GM19438 (cell line): ENCODE data around the gene NMRK2.
"Not testable (repeated sequence)": the region's sequence is repeated elsewhere in the genome, so short reads cannot be mapped to it uniquely, and the experiment has no call there.

ENCODE experiments used
- ATAC-seq: cut with Tn5 transposase; IDR thresholded peaks from one replicate; pipeline ENCODE4 v1.9.1; 2021; ENCODE audit warnings: low read depth; ENCODE audit not compliant: unreplicated experiment

NMRK2 gene

GRCh38 chr19:3932931-3933810 is at the start of gene NMRK2:
Gene NMRK2, plus strand, starts transcription at chr19:3933069. Its CDS starts 603 bp downstream, at chr19:3933672.
- no peak for ATAC-seq

DNA sequence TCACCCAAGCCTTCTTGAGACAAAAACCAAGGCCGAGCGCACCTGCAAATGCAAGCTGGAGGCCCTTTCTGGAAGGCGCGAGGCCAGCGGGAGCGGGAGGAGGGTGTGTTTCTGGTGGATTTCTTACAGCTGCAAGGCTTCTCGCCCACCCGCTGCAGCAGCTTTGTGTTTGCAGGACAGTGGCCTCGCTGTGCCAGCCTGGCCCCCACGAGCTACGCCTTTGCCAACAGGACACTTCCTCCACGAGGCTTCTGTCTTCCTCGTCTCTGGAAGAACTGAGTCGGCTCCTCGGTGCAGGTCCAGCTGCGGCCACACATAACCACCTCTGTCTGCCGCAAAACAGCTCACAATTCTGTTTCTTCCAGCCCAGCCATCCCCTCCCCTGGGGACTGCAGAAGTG is 42.3 kb upstream of the NMRK2 start:
- no peak for ATAC-seq

- ATAC-seq, result no peak
Measured at GRCh38 chr19:3893509-3894179, 39.2 kb upstream of the NMRK2 start.

GRCh38 chr19:3894959-3895358 is 37.9 kb upstream of the NMRK2 start:
- ATAC-seq, result not testable (repeated sequence)

GRCh38 chr19:3895788-3896187 is 37.1 kb upstream of the NMRK2 start:
- no peak for ATAC-seq

DNA sequence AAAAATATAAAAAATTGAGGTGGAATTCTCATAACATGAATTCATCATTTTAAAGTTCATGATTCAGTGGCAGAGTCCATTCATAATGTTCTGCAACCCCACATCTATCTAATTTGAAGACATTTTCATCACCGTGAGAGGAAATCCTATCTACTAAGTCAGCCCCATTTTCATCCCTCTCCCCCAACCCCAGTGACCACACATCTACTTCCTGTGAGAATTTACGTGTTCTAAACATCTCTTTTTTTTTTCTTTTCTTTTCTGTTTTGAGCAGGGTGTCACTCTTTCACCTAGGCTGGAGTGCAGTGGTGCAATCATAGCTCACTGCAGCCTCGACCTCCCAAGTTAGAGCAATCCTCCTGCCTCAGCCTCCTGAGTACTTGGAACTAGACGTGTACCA is 34.9 kb upstream of the NMRK2 start:
- no peak for ATAC-seq

DNA sequence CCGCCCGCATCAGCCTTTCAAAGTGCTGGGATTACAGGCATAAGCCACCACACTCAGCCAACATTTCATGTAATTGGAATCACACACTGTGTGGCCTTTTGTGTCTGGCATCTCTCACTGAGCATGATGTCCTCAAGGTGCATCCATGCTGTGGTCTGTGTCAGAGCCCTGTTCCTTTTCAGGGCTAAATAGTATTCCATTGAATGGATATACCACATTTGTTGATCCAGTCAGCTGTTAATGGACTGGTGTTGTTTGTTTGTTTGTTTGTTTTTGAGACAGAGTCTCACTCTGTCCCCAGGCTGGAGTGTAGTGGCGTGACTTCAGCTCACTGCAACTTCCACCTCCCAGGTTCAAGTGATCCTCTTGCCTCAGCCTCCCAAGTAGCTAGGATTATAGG is 34.4 kb upstream of the NMRK2 start:
- ATAC-seq, result no peak

DNA sequence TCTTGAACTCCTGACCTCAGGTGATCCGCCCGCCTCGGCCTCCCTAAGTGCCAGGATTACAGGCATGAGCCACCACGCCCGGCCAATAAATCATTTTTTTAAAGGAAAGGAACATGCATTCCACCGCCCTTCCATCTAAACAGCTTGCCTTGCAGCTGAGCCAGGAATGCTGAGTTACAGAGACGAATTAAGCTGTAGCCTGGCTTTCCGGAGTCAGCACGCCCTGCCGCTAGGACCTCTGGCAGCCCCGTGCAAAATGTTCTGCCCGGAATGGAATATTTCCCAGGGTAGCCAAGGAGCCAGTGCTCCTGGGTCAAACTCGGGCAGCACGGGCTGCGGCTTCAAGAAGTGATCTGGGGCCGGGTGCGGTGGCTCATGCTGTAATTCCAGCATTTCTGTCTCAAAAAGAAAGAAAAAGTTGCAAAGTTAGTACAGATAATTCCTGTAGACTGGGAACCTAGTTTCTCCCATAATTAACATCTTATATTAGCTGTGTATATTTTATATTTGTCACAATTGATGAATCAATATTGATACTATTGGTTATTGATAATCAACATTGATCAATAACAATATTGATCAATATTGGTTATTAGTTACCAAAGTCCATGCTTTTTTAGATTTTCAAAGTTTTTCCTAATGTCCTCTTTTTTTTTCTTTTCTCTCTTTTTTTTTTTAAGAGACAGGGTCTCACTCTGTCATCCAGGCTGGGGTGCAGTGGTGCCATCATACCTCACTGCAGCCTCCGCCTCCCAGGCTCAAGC is 33.2 kb upstream of the NMRK2 start:
- no peak for ATAC-seq

GRCh38 chr19:3902317-3902973 is 30.4 kb upstream of the NMRK2 start:
- ATAC-seq, result no peak

DNA sequence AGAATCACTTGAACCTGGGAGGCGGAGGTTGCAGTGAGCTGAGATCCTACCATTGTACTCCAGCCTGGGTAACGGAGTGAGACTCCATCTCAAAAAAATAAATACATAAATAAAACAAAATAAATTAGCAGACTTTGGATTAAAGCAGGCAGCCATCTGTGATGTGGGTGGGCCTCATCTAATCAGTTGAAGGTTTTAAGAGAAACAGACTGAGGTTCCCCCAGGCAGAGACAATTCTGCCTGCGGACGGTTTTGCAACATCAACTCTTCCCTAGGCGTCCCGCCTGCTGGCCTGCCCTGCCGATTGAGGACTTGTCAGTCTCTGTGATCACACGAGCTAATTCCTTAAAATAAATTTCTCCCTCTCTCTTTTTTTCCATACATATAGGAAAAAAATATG is 28.6 kb upstream of the NMRK2 start:
- no peak for ATAC-seq

GRCh38 chr19:3907626-3908265 is 25.1 kb upstream of the NMRK2 start:
- no peak for ATAC-seq

- no peak for ATAC-seq
Measured at GRCh38 chr19:3908266-3909054, 24.4 kb upstream of the NMRK2 start.

GRCh38 chr19:3910105-3910504 is 22.8 kb upstream of the NMRK2 start:
- no peak for ATAC-seq

- ATAC-seq, result no peak
Measured at GRCh38 chr19:3914199-3914598, 18.7 kb upstream of the NMRK2 start.

DNA sequence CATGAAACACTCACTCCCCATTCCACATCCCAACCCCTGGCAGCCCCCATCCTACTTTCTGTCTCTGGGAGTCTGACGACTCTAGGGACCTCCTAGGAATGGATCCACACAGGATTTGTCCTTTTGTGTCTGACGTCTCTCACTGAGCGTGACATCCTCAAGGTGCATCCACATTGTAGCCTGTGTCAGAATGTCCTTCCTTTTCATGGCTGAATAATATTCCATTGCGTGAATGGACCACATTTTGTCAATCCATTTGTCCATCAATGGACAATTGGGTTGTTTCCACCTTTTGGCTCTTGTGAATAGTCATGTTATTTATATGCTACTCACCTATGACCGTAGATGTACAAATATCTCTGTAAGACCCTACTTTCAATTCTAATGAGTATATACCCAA is 16.8 kb upstream of the NMRK2 start:
- no peak for ATAC-seq

- no peak for ATAC-seq
Measured at GRCh38 chr19:3919793-3920192, 13.1 kb upstream of the NMRK2 start.

DNA sequence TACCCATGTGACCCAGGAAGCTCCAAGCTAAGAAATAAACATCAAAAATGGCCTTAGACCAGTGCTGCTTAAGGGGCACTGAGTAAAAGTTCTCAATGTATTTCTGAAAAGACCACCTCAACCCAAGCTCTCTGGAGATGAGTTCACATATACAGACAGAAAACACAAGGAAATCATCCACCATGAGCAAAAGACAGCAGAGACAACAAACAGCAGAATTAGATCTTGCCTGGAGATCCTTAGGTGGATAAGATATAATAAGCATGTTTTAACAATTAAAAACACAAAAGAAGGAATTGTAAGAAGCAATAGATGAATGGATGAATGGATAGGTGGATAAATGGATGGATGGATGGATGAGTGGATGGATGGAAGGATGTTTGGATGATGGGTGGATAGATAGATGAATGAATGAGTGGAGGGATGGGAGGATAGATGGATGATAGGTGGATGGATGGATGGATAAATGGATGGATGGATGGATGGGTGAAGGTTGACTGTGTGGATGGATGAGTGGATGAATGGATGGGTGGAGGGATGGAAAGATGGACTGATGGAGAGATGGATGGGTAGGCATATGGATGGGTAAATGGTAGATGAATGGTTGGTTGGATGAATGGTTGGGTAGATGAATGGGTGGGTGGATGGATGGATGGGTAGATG is 9.6 kb upstream of the NMRK2 start:
- ATAC-seq, result no peak

DNA sequence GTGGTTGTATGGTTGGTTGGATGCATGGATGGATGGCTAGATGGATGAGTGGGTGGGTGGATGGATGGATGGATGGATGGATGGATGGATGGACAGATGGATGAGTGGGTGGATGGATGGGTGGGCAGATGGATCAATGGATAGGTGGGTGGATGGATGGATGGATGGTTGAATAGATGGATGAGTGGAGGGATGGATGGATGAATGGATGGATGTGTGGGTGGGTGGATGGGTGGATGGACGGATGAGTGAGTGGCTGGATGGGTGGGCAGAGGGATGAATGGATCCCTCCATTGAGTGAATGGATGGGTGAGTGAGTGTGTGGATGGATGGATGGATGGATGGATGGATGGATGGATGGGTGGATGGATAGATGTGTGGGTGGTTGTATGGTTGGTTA is 9.0 kb upstream of the NMRK2 start:
- ATAC-seq, result no peak

GRCh38 chr19:3931041-3931440 is 1.8 kb upstream of the NMRK2 start:
- no peak for ATAC-seq
